Measurements from ENCODE around the gene POLG2.
A peak's percentile ranks its signal among the peaks of the same experiment; 100 is the strongest.

The POLG2 gene

DNA sequence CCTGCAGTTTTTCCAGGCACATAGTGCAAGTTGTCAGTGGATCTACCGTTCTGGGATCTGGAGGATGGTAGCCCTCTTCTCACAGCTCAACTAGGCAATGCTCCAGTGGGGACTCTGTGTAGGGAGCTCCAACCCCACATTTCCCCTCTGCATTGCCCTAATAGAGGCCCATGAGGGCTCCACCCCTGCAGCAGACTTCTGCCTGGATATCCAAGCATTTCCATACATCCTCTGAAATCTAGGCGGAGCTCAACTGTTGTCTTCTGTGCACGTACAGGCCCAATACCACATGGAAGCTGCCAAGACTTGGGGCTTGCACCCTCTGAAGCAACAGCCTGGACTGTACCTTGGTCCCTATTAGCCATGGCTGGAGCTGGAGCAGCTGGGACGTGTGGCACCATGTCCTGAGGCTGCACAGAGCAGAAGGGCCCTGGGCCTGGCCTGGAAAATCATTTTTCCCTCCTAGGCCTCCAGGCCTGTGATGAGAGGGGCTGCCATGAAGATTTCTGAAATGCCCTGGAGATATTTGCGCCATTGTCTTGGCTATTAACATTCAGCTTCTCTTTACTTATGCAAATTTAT lies 58.8 kb downstream of the POLG2 start:
- DNase-seq, result no peak

DNA sequence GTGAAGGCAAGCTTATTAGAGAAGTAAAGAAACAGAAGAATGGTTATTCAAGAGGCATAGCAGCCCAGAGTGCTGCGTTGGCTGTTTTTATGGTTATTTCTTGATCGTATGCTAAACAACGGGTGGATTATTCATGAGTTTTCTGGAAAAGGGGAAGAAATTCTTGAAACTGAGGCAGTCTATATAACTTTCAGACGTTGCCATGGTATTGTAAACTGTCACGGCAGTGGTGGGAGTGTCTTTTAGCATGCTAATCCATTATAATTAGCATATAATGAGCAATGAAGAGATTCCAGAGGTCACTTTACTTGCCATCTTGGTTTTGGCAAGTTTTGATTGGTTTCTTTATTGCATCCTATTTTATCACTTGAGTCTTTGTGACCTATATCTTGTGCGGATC lies 65.3 kb downstream of the POLG2 start:
- no peak for DNase-seq

DNA sequence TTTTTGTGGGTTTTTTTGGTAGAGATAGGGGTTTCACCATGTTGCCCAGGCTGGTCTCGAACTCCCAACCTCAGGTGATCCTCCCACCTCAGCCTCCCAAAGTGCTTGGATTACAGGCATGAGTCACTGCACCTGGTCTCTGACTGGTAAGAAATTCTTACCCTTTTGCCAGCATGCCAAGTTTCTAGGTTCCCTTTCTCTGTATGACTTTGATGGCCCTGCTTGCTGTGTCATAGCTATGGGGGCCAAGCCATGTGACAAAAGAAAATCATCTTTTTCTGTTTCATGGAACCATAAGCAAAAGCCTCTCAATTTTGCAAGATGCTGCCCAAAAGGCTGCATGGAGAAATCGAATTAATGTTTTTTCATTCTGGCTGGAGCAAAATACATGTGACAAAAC lies 66.8 kb downstream of the POLG2 start:
- peak; percentile 23 for DNase-seq

DNA sequence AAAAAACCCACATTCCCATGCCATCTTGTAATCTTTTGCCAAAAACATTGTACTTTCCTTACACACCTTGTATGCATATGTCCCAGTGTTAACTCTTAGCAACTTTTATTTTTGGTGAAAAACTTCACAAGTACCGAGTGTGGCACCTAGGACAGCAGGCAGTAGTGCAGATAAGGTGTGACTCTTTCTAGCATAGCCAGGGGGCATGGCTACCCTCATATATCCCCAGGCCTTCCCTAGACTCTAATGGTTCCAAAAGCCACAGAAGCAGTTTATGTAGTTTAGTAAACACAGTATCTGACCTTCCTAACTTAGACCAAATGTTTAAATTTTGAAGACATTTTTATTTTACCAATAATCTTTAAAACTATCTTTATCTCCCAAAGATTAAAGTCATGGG lies 68.4 kb downstream of the POLG2 start:
- DNase-seq, result no peak

Data from MV-4-11 (cell line).